Lower lobe of right lung (tissue), 2 donors: ENCODE data around the gene AMIGO3. TPM values are rescaled to one million over a fixed set of nuclear protein-coding genes. Genes with fewer than 3 reads are reported as not detected.

Source experiments
- ATAC-seq, 2 donors: fragments of 200-7000 bp; cut with Tn5 transposase; one replicate each; pipeline ENCODE4 v1.9.1; 2020 to 2022; ENCODE audit warnings: mild to moderate bottlenecking in 2 of 2, moderate library complexity in 2 of 2
- DNase-seq: peaks from one replicate; pipeline ENCODE4 v3.0.0-alpha.2; 2020
- H3K27ac ChIP-seq: fragments of 200-600 bp; one replicate; pipeline ENCODE4 v1.8.0; 2022
- H3K27me3 ChIP-seq: fragments of 200-600 bp; one replicate; pipeline ENCODE4 v1.8.0; 2022; ENCODE audit warnings: low read depth
- H3K36me3 ChIP-seq: fragments of 200-600 bp; one replicate; pipeline ENCODE4 v1.8.0; 2022; ENCODE audit warnings: mild to moderate bottlenecking
- H3K4me1 ChIP-seq: fragments of 200-600 bp; one replicate; pipeline ENCODE4 v1.8.0; 2022
- H3K4me3 ChIP-seq: fragments of 200-600 bp; one replicate; pipeline ENCODE4 v1.8.0; 2022; ENCODE audit warnings: mild to moderate bottlenecking
- H3K9me3 ChIP-seq: fragments of 200-600 bp; one replicate; pipeline ENCODE4 v1.8.0; 2022
- intact Hi-C: fragments of 100-400 bp; cut with DNase I; formaldehyde crosslinking; loops from one replicate; pipeline ENCODE4 v1.11.0; 2022
- total RNA-seq: library from RNA; stranded (reverse); fragmentation: NEBNext Ultra II Directional; extraction: Animal tissue kit (Norgen Biotek cat#: 25700); gene quantifications from one replicate; pipeline ENCODE4 v1.2.1, GENCODE V29; 2021
- TF ChIP-seq, protein P1 (sequence below): fragments of 200-600 bp; IDR thresholded peaks from one replicate; pipeline ENCODE4 v1.8.0; 2022; ENCODE audit warnings: antibody characterized with exemption, mild to moderate bottlenecking
- donor health status: DM: no; HTN: yes; CAD: no; lungs with severe emphysema.

AMIGO3 gene
- total RNA-seq, 1 donor from 2014 or later = not detected

DNA sequence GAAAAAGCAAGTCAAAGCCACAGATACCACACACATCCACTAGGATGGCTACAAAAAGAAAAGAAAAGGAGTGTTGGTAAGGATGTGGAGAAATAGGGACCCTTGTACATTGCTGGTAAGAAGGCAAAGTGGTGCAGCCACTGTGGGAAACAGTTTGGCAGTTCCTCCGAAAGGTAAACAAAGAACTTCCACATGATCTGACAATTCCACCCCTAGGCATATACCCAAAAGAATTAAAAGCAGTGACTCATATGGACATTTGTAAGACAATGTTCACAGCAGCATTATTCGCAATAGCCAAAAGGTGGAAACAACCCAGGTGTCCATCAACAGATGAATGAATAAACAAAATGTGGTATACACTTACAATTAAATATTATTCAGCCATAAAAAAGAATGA is 26.5 kb upstream of the AMIGO3 start:
- intact Hi-C loops = no loop called here
- peaks cover 6% of the 10 kb centered on the region for H3K4me1 ChIP-seq
- H3K4me3 ChIP-seq = no peak overlapping the region
- no peaks in the 10 kb centered on the region for H3K9me3 ChIP-seq
- no peaks in the 10 kb centered on the region for H3K27me3 ChIP-seq
- H3K36me3 ChIP-seq = peaks cover 48% of the 10 kb centered on the region
- DNase-seq = no peak
- TF ChIP-seq, protein P1, sequence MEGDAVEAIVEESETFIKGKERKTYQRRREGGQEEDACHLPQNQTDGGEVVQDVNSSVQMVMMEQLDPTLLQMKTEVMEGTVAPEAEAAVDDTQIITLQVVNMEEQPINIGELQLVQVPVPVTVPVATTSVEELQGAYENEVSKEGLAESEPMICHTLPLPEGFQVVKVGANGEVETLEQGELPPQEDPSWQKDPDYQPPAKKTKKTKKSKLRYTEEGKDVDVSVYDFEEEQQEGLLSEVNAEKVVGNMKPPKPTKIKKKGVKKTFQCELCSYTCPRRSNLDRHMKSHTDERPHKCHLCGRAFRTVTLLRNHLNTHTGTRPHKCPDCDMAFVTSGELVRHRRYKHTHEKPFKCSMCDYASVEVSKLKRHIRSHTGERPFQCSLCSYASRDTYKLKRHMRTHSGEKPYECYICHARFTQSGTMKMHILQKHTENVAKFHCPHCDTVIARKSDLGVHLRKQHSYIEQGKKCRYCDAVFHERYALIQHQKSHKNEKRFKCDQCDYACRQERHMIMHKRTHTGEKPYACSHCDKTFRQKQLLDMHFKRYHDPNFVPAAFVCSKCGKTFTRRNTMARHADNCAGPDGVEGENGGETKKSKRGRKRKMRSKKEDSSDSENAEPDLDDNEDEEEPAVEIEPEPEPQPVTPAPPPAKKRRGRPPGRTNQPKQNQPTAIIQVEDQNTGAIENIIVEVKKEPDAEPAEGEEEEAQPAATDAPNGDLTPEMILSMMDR = no peak
- ATAC-seq = no peak
- no peak overlapping the region for H3K27ac ChIP-seq

DNA sequence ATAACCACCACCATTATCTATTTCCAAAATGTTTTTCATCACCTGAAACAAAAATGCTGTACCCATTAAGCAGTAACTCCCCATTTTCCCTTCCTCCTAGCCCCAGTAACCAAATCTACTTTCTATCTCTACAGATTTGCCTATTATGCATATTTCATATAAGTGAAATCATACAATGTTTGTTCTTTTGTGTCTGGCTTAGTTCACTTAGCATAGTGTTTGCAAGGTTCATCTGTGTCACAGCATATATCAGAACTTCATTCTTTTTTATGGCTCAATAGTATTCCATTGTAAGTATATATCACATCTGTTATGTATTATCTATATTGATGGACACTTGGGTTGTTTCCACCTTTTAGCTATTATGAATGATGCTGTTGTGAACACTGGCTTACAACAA is 20.9 kb upstream of the AMIGO3 start:
- H3K4me1 ChIP-seq = no peaks in the 10 kb centered on the region
- H3K36me3 ChIP-seq = peaks cover 48% of the 10 kb centered on the region
- DNase-seq (no peak), ATAC-seq (no peak)
- no peaks in the 10 kb centered on the region for H3K9me3 ChIP-seq
- no peak overlapping the region for H3K27ac ChIP-seq
- TF ChIP-seq, protein P1 = no peak
- H3K4me3 ChIP-seq = no peak overlapping the region
- intact Hi-C loops = no loop called here
- H3K27me3 ChIP-seq = no peaks in the 10 kb centered on the region

DNA sequence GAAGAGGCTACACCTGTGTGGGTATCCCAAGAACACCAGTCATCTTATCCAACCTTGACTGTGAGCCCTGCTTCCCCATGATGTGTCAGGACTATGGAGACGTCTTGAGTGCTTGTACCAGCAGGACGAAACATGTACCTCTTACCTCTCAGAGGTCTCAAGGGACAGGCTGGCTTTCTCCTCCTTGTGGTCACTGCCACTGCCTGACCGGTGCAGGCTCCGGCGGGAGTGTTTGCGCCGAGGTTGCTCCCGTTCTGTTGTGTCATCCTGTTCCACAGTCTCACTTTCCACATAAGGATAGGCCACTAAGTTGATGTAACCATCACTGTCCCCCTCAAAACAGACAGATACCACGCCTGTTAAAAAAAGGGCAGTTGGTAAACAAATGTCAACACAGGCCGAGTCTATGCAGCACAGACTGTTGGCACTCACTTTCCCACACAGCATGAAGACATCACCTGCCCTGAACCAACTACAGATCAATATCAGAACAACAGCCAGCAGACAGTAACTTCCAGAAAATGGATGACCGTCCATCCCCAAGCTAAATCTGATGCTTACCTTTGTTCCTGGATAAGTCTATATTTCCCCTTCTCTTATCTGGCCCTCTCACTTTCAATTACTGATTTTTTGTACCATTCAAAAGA is 18.7 kb upstream of the AMIGO3 start:
- intact Hi-C loops = no loop called here
- Histone ChIP-seq H3K27me3 (no peaks in the 10 kb centered on the region), H3K4me1 (no peaks in the 10 kb centered on the region), H3K4me3 (no peak overlapping the region), H3K36me3 (peaks cover 61% of the 10 kb centered on the region), H3K9me3 (no peaks in the 10 kb centered on the region), H3K27ac (no peak overlapping the region)
- TF ChIP-seq, protein P1 = no peak
- ATAC-seq (no peak), DNase-seq (no peak)

DNA sequence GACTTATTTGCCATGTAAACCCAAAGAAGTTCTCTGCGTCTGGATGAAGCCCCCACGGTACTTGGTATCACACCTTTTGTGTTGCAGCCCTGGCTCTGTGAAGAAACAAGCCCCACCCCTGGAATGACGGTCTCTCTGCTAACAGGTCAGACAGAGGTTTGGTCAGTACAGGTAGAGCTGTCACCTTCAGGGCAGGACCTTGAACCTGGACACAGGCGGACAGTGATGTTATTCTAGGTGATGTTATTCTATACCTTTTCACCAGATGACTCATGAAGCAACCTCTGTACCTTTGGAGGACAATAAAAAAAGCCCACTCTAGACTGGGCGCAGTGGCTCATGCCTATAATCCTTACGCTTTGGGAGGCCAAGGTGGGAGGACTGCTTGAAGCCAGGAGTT is 15.3 kb upstream of the AMIGO3 start:
- H3K4me3 ChIP-seq = no peak overlapping the region
- TF ChIP-seq, protein P1 = no peak
- no peaks in the 10 kb centered on the region for H3K9me3 ChIP-seq
- no peaks in the 10 kb centered on the region for H3K27me3 ChIP-seq
- H3K36me3 ChIP-seq = peaks cover 96% of the 10 kb centered on the region
- ATAC-seq (no peak), DNase-seq (no peak)
- no peaks in the 10 kb centered on the region for H3K4me1 ChIP-seq
- no peak overlapping the region for H3K27ac ChIP-seq
- intact Hi-C loops = no loop called here

DNA sequence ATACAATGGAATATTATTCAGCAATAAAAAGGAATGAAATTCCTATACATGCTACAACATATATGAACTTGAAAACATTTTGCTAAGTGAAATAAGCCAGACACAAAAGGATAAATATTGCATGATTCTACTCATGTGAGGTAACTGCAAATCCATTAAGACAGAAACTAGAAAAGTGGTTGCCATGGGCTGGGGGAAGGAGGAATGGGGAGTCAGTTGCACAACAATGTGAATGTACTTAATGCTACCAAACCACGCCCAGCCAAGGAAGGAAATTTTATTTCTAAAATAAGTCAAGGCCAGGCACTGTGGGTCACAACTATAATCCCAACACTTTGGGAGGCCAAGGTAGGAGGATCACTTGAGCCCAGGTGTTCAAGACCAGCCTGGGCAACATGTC is 14.1 kb upstream of the AMIGO3 start:
- peaks cover 99% of the 10 kb centered on the region for H3K36me3 ChIP-seq
- no peak overlapping the region for H3K27ac ChIP-seq

More for the DNA sequence above, 14.1 kb upstream of the AMIGO3 start:
- H3K4me1 ChIP-seq = no peaks in the 10 kb centered on the region
- TF ChIP-seq, protein P1 = no peak
- intact Hi-C loops = no loop called here
- DNase-seq = no peak
- ATAC-seq = no peak
- no peaks in the 10 kb centered on the region for H3K27me3 ChIP-seq
- H3K9me3 ChIP-seq = no peaks in the 10 kb centered on the region
- no peak overlapping the region for H3K4me3 ChIP-seq
